OCI-LY3 (cell line): ENCODE data around the gene HSD17B10.

ENCODE experiments used
- EZH2phosphoT487 ChIP-seq: fragments of 200-600 bp; shearing (Covaris generic); IDR thresholded peaks from 2 replicates; pipeline ENCODE4 v1.6.1; 2018; ENCODE audit warnings: antibody characterized with exemption, mixed run types, low read depth
- TF ChIP-seq, protein P1 (sequence below): fragments of 200-600, 300-600 bp; sonication (generic); IDR thresholded peaks from 2 replicates; pipeline ENCODE4 v1.5.1; 2014; ENCODE audit warnings: antibody characterized with exemption, low read length, low read depth

DNA sequence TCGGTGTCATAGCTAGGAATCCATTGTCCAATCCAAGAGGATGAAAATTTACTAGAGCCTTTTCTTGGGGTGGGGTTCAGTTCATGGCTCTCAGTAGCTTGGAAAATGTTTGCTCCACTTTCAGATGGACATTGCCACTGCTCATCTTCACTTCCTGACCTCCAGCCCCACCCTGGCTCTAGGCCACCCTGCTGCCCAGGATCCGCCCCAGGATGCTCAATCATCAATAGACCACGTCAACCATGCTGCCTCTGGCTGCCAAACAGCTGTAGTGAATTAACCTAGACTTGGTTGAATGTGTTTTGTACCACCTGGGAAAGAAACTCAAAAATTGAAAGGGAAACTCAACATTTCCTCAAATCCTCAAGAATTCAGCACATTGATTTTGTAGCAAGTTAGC lies 37.2 kb upstream of the HSD17B10 start:
- TF ChIP-seq, protein P1, sequence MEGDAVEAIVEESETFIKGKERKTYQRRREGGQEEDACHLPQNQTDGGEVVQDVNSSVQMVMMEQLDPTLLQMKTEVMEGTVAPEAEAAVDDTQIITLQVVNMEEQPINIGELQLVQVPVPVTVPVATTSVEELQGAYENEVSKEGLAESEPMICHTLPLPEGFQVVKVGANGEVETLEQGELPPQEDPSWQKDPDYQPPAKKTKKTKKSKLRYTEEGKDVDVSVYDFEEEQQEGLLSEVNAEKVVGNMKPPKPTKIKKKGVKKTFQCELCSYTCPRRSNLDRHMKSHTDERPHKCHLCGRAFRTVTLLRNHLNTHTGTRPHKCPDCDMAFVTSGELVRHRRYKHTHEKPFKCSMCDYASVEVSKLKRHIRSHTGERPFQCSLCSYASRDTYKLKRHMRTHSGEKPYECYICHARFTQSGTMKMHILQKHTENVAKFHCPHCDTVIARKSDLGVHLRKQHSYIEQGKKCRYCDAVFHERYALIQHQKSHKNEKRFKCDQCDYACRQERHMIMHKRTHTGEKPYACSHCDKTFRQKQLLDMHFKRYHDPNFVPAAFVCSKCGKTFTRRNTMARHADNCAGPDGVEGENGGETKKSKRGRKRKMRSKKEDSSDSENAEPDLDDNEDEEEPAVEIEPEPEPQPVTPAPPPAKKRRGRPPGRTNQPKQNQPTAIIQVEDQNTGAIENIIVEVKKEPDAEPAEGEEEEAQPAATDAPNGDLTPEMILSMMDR, result no peak
- TF ChIP-seq EZH2phosphoT487, result no peak
